ENCODE data around the gene CLTB. TPM values are rescaled to one million over a fixed set of nuclear protein-coding genes. Genes with fewer than 3 reads are reported as not detected.

The CLTB gene
- total and polyA plus RNA-seq, 2 of the 8 experiments (the other 6 are each of a cell fraction or from before 2014, with no cell fraction given) = 25.9 to 34.9 TPM

DNA sequence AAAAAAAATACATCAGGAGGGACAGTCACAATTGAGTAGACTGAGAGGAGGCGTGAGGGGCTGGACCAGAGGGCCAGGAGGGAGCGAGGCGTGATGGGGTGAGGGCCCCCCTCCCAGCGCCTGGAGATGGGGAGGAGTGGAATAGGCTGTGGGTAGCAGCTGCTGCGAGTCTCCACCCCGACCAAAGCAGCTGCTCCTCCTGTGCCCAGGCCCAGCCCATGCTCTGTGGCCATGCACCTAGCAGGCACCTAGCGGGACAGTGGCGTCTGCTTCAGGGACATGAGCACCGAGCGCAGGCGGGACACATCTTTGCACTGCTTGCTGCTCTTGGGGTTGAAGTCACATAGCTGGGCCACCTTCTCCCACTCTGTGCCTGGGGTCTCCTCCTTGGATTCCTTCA lies 23.8 kb downstream of the CLTB start (continued):
- TF ChIP-seq CHD7 (IDR thresholded peaks at IDR 0.05; ENCODE audit: insufficient replicate concordance, low read length) (no peak), MAFK (IDR thresholded peaks at IDR 0.05; ENCODE audit: low read depth, low read length) (no peak), JUND (IDR thresholded peaks at IDR 0.05; ENCODE audit: low read length) (no peak), CTBP2 (IDR thresholded peaks at IDR 0.05; ENCODE audit: borderline replicate concordance, insufficient read depth, insufficient read length, low read length) (no peak), SP1 (IDR thresholded peaks at IDR 0.05; ENCODE audit: low read depth, low read length) (no peak), RBBP5 (IDR thresholded peaks at IDR 0.05; ENCODE audit: borderline replicate concordance, low read depth, low read length) (no peak), TAF1 (IDR thresholded peaks at IDR 0.05; ENCODE audit: low read depth, low read length) (no peak), EZH2 (IDR thresholded peaks at IDR 0.05; ENCODE audit: low read depth, low read length, severe bottlenecking) (no peak), SP2 (IDR thresholded peaks at IDR 0.05; ENCODE audit: low read length) (no peak), SAP30 (IDR thresholded peaks at IDR 0.05; ENCODE audit: insufficient read depth, insufficient replicate concordance, low read length) (no peak)
- TF ChIP-seq, protein P1, sequence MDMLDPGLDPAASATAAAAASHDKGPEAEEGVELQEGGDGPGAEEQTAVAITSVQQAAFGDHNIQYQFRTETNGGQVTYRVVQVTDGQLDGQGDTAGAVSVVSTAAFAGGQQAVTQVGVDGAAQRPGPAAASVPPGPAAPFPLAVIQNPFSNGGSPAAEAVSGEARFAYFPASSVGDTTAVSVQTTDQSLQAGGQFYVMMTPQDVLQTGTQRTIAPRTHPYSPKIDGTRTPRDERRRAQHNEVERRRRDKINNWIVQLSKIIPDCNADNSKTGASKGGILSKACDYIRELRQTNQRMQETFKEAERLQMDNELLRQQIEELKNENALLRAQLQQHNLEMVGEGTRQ (IDR thresholded peaks at IDR 0.05; ENCODE audit: low read length) = no peak

Data from H1 (cell line).